Astrocyte (in vitro differentiated cells and primary cell): ENCODE measurements around the gene PCDHA4. TPM values are rescaled to one million over a fixed set of nuclear protein-coding genes. Genes with fewer than 3 reads are reported as not detected.
A peak's percentile ranks its signal among the peaks of the same experiment; 100 is the strongest.
"Not testable (repeated sequence)": the region's sequence is repeated elsewhere in the genome, so short reads cannot be mapped to it uniquely, and the experiment has no call there.

ENCODE experiments used
- DNase-seq: peaks from one replicate; pipeline ENCODE4 v3.0.0-alpha.2; 2010; ENCODE audit warnings: low read depth
- FAIRE-seq: peaks from 2 replicates; lab custom pipeline; 2011; peaks lifted over from hg19 to GRCh38; lab: Jason Lieb, UNC
- H2AFZ ChIP-seq: 2 replicates; pipeline ENCODE4 v1.6.0; 2012; ENCODE audit warnings: low read depth, low read length, inconsistent platforms
- H3K27ac ChIP-seq: 2 replicates; pipeline ENCODE4 v1.5.1; 2011; ENCODE audit warnings: low read depth, low read length, inconsistent platforms
- H3K27me3 ChIP-seq: 2 replicates; pipeline ENCODE4 v1.6.0; 2011; ENCODE audit warnings: low read length, inconsistent platforms; ENCODE audit not compliant: insufficient read depth
- H3K36me3 ChIP-seq: 2 replicates; pipeline ENCODE4 v1.5.1; 2011; ENCODE audit warnings: low read length, inconsistent platforms; ENCODE audit not compliant: insufficient read depth
- H3K4me1 ChIP-seq: 2 replicates; pipeline ENCODE4 v1.5.1; 2011; ENCODE audit warnings: low read length, inconsistent platforms; ENCODE audit not compliant: insufficient read depth
- H3K4me2 ChIP-seq: 2 replicates; pipeline ENCODE4 v1.6.0; 2012; ENCODE audit warnings: low read length, inconsistent platforms
- H3K4me3 ChIP-seq: 2 replicates; pipeline ENCODE4 v1.5.1; 2011; ENCODE audit warnings: low read depth, mild to moderate bottlenecking, low read length, inconsistent platforms; ENCODE audit not compliant: insufficient read depth
- H3K79me2 ChIP-seq: 2 replicates; pipeline ENCODE4 v1.6.0; 2012; ENCODE audit warnings: mild to moderate bottlenecking, low read length, inconsistent platforms; ENCODE audit not compliant: insufficient read depth
- H3K9ac ChIP-seq: 2 replicates; pipeline ENCODE4 v1.6.0; 2012; ENCODE audit warnings: mild to moderate bottlenecking, low read length, inconsistent platforms
- H3K9me3 ChIP-seq: 2 replicates; pipeline ENCODE4 v1.5.1; 2012; ENCODE audit warnings: low read depth, mild to moderate bottlenecking, low read length, inconsistent platforms; ENCODE audit not compliant: insufficient read depth
- H4K20me1 ChIP-seq: 2 replicates; pipeline ENCODE4 v1.6.0; 2012; ENCODE audit warnings: low read length, inconsistent platforms; ENCODE audit not compliant: insufficient read depth
- H3K27ac Mint-ChIP-seq: one replicate; pipeline ENCODE4 v1.8.0; 2021; ENCODE audit warnings: mild to moderate bottlenecking, mixed read lengths; ENCODE audit not compliant: unreplicated experiment
- H3K27me3 Mint-ChIP-seq: one replicate; pipeline ENCODE4 v1.8.0; 2021; ENCODE audit warnings: low read depth, mixed read lengths; ENCODE audit not compliant: unreplicated experiment
- H3K36me3 Mint-ChIP-seq: one replicate; pipeline ENCODE4 v1.8.0; 2021; ENCODE audit warnings: low read depth, mixed read lengths; ENCODE audit not compliant: unreplicated experiment
- H3K4me1 Mint-ChIP-seq: one replicate; pipeline ENCODE4 v1.8.0; 2021; ENCODE audit warnings: low read depth, mixed read lengths; ENCODE audit not compliant: unreplicated experiment
- H3K4me3 Mint-ChIP-seq: one replicate; pipeline ENCODE4 v1.8.0; 2021; ENCODE audit warnings: mild to moderate bottlenecking, moderate library complexity, mixed read lengths; ENCODE audit not compliant: unreplicated experiment
- H3K9me3 Mint-ChIP-seq: one replicate; pipeline ENCODE4 v1.8.0; 2021; ENCODE audit warnings: mild to moderate bottlenecking, mixed read lengths; ENCODE audit not compliant: unreplicated experiment
- EZH2 ChIP-seq: IDR thresholded peaks from 2 replicates; pipeline ENCODE4 v1.6.1; 2012; ENCODE audit warnings: mild to moderate bottlenecking, low read length, inconsistent platforms; ENCODE audit not compliant: insufficient read depth
- total RNA-seq: library from RNA; stranded (reverse); gene quantifications from 2 replicates; pipeline ENCODE4 v1.2.1, GENCODE V29; 2021
- TF ChIP-seq, protein P1 (sequence below): IDR thresholded peaks from 2 replicates; pipeline ENCODE4 v1.5.1; 2011; ENCODE audit warnings: low read depth, mild to moderate bottlenecking, inconsistent platforms, low read length, moderate library complexity; ENCODE audit not compliant: insufficient read depth

The PCDHA4 gene
- total RNA-seq, 1 donor from 2014 or later: 9.6 TPM

DNA sequence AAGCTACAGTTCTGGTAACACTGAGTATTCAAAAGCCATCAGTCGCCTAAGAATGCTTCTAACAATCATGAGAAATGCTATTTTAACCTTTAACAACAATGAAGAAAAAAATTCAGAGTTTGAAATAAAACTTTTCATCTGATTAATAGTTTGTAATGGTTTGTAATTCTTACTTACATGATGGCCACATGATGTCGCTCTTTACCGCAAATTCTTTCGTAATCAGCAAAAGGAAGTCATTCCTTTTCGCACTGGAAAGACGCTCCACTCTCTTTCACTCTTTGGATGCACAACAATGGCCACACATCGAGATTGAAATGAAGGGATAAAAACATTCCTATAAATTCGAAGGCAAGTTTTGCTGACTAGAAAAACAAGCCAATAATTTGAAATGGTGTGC is 27.1 kb downstream of the PCDHA4 start, which contains the start of gene PCDHA7:
Gene PCDHA7 (plus strand): TSS at position 277 of the 400 bp plus-strand sequence. CDS start 115 bp downstream, at position 392.
- peaks cover 5% of the 10 kb centered on the region for H3K9me3 Mint-ChIP-seq
- H3K79me2 ChIP-seq: no peaks in the 10 kb centered on the region
- H3K4me1 ChIP-seq: no peaks in the 10 kb centered on the region
- no peak within 1 kb of the TSS for H2AFZ ChIP-seq
- no peak within 1 kb of the TSS for H3K4me2 ChIP-seq
- H3K27me3 Mint-ChIP-seq: no peaks in the 10 kb centered on the region
- peak within 1 kb of the TSS; percentile 76 for H3K4me3 Mint-ChIP-seq
- H3K36me3 ChIP-seq: no peaks in the 10 kb centered on the region
- no peaks in the 10 kb centered on the region for H4K20me1 ChIP-seq
- no peaks in the 10 kb centered on the region for H3K4me1 Mint-ChIP-seq
- FAIRE-seq: no peak
- no peak within 1 kb of the TSS for H3K9ac ChIP-seq
- no peaks in the 10 kb centered on the region for H3K27me3 ChIP-seq
- H3K36me3 Mint-ChIP-seq: peaks cover 10% of the 10 kb centered on the region
- no peak within 1 kb of the TSS for H3K27ac Mint-ChIP-seq
- TF ChIP-seq, protein P1, sequence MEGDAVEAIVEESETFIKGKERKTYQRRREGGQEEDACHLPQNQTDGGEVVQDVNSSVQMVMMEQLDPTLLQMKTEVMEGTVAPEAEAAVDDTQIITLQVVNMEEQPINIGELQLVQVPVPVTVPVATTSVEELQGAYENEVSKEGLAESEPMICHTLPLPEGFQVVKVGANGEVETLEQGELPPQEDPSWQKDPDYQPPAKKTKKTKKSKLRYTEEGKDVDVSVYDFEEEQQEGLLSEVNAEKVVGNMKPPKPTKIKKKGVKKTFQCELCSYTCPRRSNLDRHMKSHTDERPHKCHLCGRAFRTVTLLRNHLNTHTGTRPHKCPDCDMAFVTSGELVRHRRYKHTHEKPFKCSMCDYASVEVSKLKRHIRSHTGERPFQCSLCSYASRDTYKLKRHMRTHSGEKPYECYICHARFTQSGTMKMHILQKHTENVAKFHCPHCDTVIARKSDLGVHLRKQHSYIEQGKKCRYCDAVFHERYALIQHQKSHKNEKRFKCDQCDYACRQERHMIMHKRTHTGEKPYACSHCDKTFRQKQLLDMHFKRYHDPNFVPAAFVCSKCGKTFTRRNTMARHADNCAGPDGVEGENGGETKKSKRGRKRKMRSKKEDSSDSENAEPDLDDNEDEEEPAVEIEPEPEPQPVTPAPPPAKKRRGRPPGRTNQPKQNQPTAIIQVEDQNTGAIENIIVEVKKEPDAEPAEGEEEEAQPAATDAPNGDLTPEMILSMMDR: no peak
- TF ChIP-seq EZH2: no peak
- H3K4me3 ChIP-seq: no peak within 1 kb of the TSS
- DNase-seq: peak; percentile 5
- peaks cover 14% of the 10 kb centered on the region for H3K9me3 ChIP-seq
- no peak within 1 kb of the TSS for H3K27ac ChIP-seq

DNA sequence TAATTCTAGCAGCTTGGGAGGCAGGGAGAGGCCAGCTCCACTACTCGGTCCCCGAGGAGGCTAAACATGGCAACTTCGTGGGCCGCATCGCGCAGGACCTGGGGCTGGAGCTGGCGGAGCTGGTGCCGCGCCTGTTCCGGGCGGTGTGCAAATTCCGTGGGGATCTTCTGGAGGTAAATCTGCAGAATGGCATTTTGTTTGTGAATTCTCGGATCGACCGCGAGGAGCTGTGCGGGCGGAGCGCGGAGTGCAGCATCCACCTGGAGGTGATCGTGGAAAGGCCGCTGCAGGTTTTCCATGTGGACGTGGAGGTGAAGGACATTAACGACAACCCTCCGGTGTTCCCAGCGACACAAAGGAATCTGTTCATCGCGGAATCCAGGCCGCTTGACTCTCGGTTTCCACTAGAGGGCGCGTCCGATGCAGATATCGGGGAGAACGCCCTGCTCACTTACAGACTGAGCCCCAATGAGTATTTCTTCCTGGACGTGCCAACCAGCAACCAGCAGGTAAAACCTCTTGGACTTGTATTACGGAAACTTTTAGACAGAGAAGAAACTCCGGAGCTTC is 27.7 kb downstream of the PCDHA4 start:
- not testable (repeated sequence) for H3K4me2 ChIP-seq, FAIRE-seq

DNA sequence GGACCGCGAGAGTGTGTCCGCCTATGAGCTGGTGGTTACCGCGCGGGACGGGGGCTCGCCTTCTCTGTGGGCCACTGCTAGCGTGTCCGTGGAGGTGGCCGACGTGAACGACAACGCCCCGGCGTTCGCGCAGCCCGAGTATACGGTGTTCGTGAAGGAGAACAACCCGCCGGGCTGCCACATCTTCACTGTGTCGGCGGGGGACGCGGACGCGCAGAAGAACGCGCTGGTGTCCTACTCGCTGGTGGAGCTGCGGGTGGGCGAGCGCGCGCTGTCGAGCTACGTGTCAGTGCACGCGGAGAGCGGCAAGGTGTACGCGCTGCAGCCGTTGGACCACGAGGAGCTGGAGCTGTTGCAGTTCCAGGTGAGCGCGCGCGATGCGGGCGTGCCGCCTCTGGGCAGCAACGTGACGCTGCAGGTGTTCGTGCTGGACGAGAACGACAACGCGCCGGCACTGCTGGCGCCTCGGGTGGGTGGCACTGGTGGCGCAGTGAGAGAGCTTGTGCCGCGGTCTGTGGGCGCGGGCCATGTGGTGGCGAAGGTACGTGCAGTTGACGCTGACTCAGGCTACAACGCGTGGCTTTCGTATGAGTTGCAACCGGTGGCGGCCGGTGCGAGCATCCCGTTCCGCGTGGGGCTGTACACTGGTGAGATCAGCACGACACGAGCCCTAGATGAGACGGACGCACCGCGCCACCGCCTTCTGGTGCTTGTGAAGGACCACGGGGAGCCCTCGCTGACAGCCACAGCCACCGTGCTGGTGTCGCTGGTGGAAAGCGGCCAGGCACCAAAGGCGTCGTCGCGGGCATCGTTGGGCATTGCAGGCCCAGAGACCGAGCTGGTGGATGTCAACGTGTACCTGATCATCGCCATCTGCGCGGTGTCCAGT is 29.0 kb downstream of the PCDHA4 start:
- TF ChIP-seq EZH2: no peak
- TF ChIP-seq, protein P1: no peak
- no peak overlapping the region for H2AFZ ChIP-seq
- no peaks in the 10 kb centered on the region for H3K79me2 ChIP-seq
- Mint-ChIP-seq H3K4me3 (no peak overlapping the region), H3K27ac (no peak overlapping the region), H3K36me3 (peaks cover 9% of the 10 kb centered on the region), H3K9me3 (peaks cover 5% of the 10 kb centered on the region), H3K4me1 (no peaks in the 10 kb centered on the region), H3K27me3 (no peaks in the 10 kb centered on the region)
- no peak overlapping the region for H3K4me3 ChIP-seq
- no peaks in the 10 kb centered on the region for H4K20me1 ChIP-seq
- no peak overlapping the region for H3K9ac ChIP-seq
- H3K4me1 ChIP-seq: no peaks in the 10 kb centered on the region
- no peaks in the 10 kb centered on the region for H3K36me3 ChIP-seq
- H3K27me3 ChIP-seq: no peaks in the 10 kb centered on the region
- H3K9me3 ChIP-seq: peaks cover 14% of the 10 kb centered on the region
- H3K4me2 ChIP-seq: no peak overlapping the region
- DNase-seq: no peak
- H3K27ac ChIP-seq: no peak overlapping the region
- no peak for FAIRE-seq

More for the DNA sequence above, 27.7 kb downstream of the PCDHA4 start:
- not testable (repeated sequence) for H3K27ac Mint-ChIP-seq, H4K20me1 ChIP-seq, DNase-seq, H3K27ac ChIP-seq, H3K4me1 ChIP-seq, H3K27me3 ChIP-seq, H3K36me3 Mint-ChIP-seq, H2AFZ ChIP-seq, H3K79me2 ChIP-seq, H3K4me3 ChIP-seq, H3K36me3 ChIP-seq, H3K9ac ChIP-seq, H3K27me3 Mint-ChIP-seq, H3K9me3 Mint-ChIP-seq, H3K4me1 Mint-ChIP-seq
- H3K4me3 Mint-ChIP-seq: peak overlapping the region; percentile 76
- H3K9me3 ChIP-seq: peaks cover 14% of the 10 kb centered on the region
